HL-60 (cell line): ENCODE results near the gene CAPZA3.

Source experiments
- DNase-seq, 2 experiments: peaks; one replicate each; pipeline ENCODE4 v3.0.0-alpha.2; 2010 to 2020; ENCODE audit warnings: low read depth in 1 of 2, low spot score in 1 of 2
- H3K27ac ChIP-seq: fragments of 250-450 bp; sonication (Bioruptor Pico); replicated peaks from 2 replicates; pipeline ENCODE4 v1.5.1; 2020; ENCODE audit warnings: mild to moderate bottlenecking, moderate library complexity
- H3K27me3 ChIP-seq: fragments of 250-450 bp; sonication (Bioruptor Pico); 2 replicates; pipeline ENCODE4 v1.5.1; 2021; ENCODE audit warnings: mild to moderate bottlenecking, moderate library complexity; ENCODE audit not compliant: insufficient read depth, poor library complexity, severe bottlenecking
- H3K4me3 ChIP-seq: replicated peaks from 2 replicates; pipeline ENCODE4 v1.5.1; 2011; ENCODE audit warnings: mild to moderate bottlenecking, control low read depth, low read length; ENCODE audit not compliant: insufficient read depth
- CTCF ChIP-seq: IDR thresholded peaks from one replicate; pipeline ENCODE4 v1.5.1; 2011; ENCODE audit warnings: low read length, control low read depth, inconsistent platforms; ENCODE audit not compliant: insufficient read depth
- GABPA ChIP-seq: IDR thresholded peaks from 2 replicates; pipeline ENCODE4 v1.6.1; 2012; ENCODE audit warnings: low read depth
- POLR2AphosphoS5 ChIP-seq: IDR thresholded peaks from 2 replicates; pipeline ENCODE4 v1.6.1; 2012; ENCODE audit warnings: low read depth
- SPI1 ChIP-seq: IDR thresholded peaks from 2 replicates; pipeline ENCODE4 v1.6.1; 2012; ENCODE audit warnings: low read depth, mild to moderate bottlenecking, borderline replicate concordance
- TF ChIP-seq, protein P1 (sequence below): IDR thresholded peaks from 2 replicates; pipeline ENCODE4 v1.6.1; 2012; ENCODE audit warnings: low read depth; ENCODE audit not compliant: insufficient replicate concordance

CAPZA3 gene

DNA sequence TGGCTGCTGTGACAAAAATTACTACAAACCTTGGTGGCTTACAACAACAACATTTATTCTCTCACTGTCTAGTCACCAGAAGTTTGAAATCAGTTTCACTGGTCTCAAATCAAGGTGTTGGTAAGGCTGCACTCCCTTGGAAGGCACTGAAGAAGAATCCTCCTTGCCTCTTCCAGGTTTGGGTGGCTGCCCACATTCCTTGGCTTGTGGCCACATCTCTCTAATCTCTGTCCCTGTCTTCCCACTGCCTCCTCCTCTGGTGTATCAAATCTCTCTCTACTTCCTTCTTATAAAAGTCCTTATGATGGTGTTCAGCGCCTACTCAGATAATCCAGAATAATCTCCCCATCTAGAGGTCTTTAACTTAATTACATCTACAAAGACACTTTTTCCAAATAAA lies 31.1 kb upstream of the CAPZA3 start:
- TF ChIP-seq, protein P1, sequence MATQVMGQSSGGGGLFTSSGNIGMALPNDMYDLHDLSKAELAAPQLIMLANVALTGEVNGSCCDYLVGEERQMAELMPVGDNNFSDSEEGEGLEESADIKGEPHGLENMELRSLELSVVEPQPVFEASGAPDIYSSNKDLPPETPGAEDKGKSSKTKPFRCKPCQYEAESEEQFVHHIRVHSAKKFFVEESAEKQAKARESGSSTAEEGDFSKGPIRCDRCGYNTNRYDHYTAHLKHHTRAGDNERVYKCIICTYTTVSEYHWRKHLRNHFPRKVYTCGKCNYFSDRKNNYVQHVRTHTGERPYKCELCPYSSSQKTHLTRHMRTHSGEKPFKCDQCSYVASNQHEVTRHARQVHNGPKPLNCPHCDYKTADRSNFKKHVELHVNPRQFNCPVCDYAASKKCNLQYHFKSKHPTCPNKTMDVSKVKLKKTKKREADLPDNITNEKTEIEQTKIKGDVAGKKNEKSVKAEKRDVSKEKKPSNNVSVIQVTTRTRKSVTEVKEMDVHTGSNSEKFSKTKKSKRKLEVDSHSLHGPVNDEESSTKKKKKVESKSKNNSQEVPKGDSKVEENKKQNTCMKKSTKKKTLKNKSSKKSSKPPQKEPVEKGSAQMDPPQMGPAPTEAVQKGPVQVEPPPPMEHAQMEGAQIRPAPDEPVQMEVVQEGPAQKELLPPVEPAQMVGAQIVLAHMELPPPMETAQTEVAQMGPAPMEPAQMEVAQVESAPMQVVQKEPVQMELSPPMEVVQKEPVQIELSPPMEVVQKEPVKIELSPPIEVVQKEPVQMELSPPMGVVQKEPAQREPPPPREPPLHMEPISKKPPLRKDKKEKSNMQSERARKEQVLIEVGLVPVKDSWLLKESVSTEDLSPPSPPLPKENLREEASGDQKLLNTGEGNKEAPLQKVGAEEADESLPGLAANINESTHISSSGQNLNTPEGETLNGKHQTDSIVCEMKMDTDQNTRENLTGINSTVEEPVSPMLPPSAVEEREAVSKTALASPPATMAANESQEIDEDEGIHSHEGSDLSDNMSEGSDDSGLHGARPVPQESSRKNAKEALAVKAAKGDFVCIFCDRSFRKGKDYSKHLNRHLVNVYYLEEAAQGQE = no peak
- TF ChIP-seq GABPA (no peak), CTCF (no peak), SPI1 (no peak), POLR2AphosphoS5 (no peak)
- H3K27ac ChIP-seq = no peak overlapping the region
- DNase-seq = no peak
- no peaks in the 10 kb centered on the region for H3K27me3 ChIP-seq
- H3K4me3 ChIP-seq = no peak overlapping the region

DNA sequence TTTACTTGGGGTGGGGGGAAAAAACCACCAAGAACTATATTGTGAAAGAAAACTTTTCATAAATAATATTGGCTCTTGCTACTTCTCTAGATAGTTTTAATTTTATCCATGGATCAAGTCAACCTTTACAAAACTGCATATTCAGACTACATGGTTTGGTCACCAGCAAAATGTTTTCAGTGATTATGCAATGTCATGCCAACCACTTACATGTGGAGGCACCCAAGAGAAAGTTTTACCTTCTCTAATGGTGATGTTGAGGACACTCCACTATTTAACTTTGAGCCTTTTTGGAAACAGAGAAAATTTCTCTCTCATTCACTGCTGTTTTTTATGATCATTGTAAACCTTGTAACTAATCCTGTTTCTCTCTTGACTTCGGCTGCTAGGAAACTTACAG lies 21.7 kb upstream of the CAPZA3 start:
- H3K27me3 ChIP-seq = no peaks in the 10 kb centered on the region
- no peak overlapping the region for H3K4me3 ChIP-seq
- no peak for TF ChIP-seq GABPA
- no peak for TF ChIP-seq SPI1
- TF ChIP-seq CTCF = no peak
- TF ChIP-seq, protein P1 = no peak
- no peak for TF ChIP-seq POLR2AphosphoS5
- H3K27ac ChIP-seq = no peak overlapping the region
- DNase-seq = no peak

- no peak overlapping the region for H3K27ac ChIP-seq
- no peak for DNase-seq
- H3K4me3 ChIP-seq = no peak overlapping the region
- no peaks in the 10 kb centered on the region for H3K27me3 ChIP-seq
- TF ChIP-seq POLR2AphosphoS5 (no peak), GABPA (no peak), CTCF (no peak), SPI1 (no peak)
- TF ChIP-seq, protein P1 = no peak
Measured at GRCh38 chr12:18718462-18718861, 19.5 kb upstream of the CAPZA3 start.
